ENCODE measurements around the gene CHORDC1. TPM values are rescaled to one million over a fixed set of nuclear protein-coding genes. Genes with fewer than 3 reads are reported as not detected.

Gene CHORDC1
- total and polyA plus RNA-seq, 2 donors (not counting 3 experiments of a cell fraction or from before 2014, with no cell fraction given): 30.3 to 56.8 TPM

- POLR2A ChIA-PET: no interaction called here
- Histone ChIP-seq H3K36me3 (ENCODE audit: control insufficient read depth in 2 of 2, extremely low read depth in 1 of 2, insufficient read depth in 2 of 2, low read length in 2 of 2) (no peaks in the 10 kb centered on the region), H3K9me3 (replicated peaks; ENCODE audit: control insufficient read depth, insufficient read depth, low read length) (no peaks in the 10 kb centered on the region), H3K27me3 (ENCODE audit: control insufficient read depth in 2 of 2, insufficient read depth in 2 of 2, low read length in 2 of 2) (no peaks in the 10 kb centered on the region), H3K27ac (ENCODE audit: insufficient read depth, low read depth, low read length) (no peak overlapping the region), H3K4me3 (replicated peaks in 1 of 3; ENCODE audit: insufficient read depth in 1 of 3, low read depth in 1 of 3, low read length in 3 of 3) (no peak overlapping the region), H3K9me1 (replicated peaks; ENCODE audit: control insufficient read depth, extremely low read depth, insufficient read depth, low read length) (no peaks in the 10 kb centered on the region), H2AFZ (ENCODE audit: low read depth, low read length) (no peak overlapping the region), H3K9ac (replicated peaks; ENCODE audit: extremely low read depth, insufficient read depth, low read length) (no peak overlapping the region), H3K79me2 (ENCODE audit: control insufficient read depth, insufficient read depth, low read length) (no peaks in the 10 kb centered on the region), H4K20me1 (replicated peaks; ENCODE audit: control insufficient read depth, extremely low read depth, insufficient read depth, low read length) (no peaks in the 10 kb centered on the region), H3K4me1 (ENCODE audit: control insufficient read depth, extremely low read depth, insufficient read depth, low read length) (peaks cover 2% of the 10 kb centered on the region), H3K4me2 (ENCODE audit: insufficient read depth, low read length) (no peak overlapping the region)
- intact Hi-C loops (cut with micrococcal nuclease) (no loop called here), dilution Hi-C loops (cut with MboI; ENCODE audit: extremely low pct_ligation_motif_present, low sequenced_read_pairs) (no loop called here)
- DNase-seq (ENCODE audit: low read depth, low spot score) (no peak), FAIRE-seq (no peak)
- CTCF ChIA-PET: interaction anchor here (1.1 to 1.4 kb wide), 2 partner anchors 9 to 15 kb away, joined by 3 to 5 read pairs; no protein-coding TSS in a partner anchor
- TF ChIP-seq GATA2 (IDR thresholded peaks at IDR 0.05; ENCODE audit: insufficient read depth, insufficient read length, low read depth, low read length) (no peak), CTCF (IDR thresholded peaks at IDR 0.05; ENCODE audit: extremely low read depth in 1 of 2, insufficient read depth in 1 of 2, low read depth in 1 of 2, low read length in 2 of 2) (no peak), MYC (IDR thresholded peaks at IDR 0.05; ENCODE audit: low read depth, low read length) (no peak), FOS (IDR thresholded peaks at IDR 0.05; ENCODE audit: borderline replicate concordance, insufficient read depth, low read length) (no peak), JUN (IDR thresholded peaks at IDR 0.05; ENCODE audit: borderline replicate concordance, insufficient read depth, insufficient read length, low read depth) (no peak)
- BruUV-seq (replicated peaks): no TSS peak
These were observed 29.8 kb downstream of the CHORDC1 start for GRCh38 chr11:90192869-90193582.

All from endothelial cell of umbilical vein (primary cell).